Left forelimb (tissue), 1 donor: ENCODE results near the gene LTBP3.

Experiments
- DNase-seq: peaks from one replicate; pipeline ENCODE4 v3.0.0-alpha.2; 2018; ENCODE audit warnings: low spot score

Gene LTBP3

DNA sequence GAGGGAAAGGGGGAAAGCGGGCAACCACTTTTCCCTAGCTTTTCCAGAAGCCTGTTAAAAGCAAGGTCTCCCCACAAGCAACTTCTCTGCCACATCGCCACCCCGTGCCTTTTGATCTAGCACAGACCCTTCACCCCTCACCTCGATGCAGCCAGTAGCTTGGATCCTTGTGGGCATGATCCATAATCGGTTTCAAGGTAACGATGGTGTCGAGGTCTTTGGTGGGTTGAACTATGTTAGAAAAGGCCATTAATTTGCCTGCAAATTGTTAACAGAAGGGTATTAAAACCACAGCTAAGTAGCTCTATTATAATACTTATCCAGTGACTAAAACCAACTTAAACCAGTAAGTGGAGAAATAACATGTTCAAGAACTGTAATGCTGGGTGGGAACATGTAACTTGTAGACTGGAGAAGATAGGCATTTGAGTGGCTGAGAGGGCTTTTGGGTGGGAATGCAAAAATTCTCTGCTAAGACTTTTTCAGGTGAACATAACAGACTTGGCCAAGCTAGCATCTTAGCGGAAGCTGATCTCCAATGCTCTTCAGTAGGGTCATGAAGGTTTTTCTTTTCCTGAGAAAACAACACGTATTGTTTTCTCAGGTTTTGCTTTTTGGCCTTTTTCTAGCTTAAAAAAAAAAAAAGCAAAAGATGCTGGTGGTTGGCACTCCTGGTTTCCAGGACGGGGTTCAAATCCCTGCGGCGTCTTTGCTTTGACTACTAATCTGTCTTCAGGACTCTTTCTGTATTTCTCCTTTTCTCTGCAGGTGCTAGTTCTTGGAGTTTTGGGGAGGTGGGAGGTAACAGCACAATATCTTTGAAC lies 52.5 kb downstream of the LTBP3 start:
- DNase-seq, result no peak

DNA sequence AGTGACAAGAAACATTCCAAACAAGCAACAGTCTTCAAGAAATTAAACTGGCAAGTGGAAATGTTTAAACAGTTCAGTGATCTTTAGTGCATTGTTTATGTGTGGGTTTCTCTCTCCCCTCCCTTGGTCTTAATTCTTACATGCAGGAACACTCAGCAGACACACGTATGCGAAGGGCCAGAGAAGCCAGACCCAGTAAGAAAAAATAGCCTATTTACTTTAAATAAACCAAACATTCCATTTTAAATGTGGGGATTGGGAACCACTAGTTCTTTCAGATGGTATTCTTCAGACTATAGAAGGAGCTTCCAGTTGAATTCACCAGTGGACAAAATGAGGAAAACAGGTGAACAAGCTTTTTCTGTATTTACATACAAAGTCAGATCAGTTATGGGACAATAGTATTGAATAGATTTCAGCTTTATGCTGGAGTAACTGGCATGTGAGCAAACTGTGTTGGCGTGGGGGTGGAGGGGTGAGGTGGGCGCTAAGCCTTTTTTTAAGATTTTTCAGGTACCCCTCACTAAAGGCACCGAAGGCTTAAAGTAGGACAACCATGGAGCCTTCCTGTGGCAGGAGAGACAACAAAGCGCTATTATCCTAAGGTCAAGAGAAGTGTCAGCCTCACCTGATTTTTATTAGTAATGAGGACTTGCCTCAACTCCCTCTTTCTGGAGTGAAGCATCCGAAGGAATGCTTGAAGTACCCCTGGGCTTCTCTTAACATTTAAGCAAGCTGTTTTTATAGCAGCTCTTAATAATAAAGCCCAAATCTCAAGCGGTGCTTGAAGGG lies 53.3 kb downstream of the LTBP3 start:
- DNase-seq, result no peak

DNA sequence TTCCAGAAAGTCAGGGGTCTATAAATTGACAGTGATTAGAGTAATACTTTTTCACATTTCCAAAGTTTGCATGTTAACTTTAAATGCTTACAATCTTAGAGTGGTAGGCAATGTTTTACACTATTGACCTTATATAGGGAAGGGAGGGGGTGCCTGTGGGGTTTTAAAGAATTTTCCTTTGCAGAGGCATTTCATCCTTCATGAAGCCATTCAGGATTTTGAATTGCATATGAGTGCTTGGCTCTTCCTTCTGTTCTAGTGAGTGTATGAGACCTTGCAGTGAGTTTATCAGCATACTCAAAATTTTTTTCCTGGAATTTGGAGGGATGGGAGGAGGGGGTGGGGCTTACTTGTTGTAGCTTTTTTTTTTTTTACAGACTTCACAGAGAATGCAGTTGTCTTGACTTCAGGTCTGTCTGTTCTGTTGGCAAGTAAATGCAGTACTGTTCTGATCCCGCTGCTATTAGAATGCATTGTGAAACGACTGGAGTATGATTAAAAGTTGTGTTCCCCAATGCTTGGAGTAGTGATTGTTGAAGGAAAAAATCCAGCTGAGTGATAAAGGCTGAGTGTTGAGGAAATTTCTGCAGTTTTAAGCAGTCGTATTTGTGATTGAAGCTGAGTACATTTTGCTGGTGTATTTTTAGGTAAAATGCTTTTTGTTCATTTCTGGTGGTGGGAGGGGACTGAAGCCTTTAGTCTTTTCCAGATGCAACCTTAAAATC lies 54.0 kb downstream of the LTBP3 start:
- no peak for DNase-seq

DNA sequence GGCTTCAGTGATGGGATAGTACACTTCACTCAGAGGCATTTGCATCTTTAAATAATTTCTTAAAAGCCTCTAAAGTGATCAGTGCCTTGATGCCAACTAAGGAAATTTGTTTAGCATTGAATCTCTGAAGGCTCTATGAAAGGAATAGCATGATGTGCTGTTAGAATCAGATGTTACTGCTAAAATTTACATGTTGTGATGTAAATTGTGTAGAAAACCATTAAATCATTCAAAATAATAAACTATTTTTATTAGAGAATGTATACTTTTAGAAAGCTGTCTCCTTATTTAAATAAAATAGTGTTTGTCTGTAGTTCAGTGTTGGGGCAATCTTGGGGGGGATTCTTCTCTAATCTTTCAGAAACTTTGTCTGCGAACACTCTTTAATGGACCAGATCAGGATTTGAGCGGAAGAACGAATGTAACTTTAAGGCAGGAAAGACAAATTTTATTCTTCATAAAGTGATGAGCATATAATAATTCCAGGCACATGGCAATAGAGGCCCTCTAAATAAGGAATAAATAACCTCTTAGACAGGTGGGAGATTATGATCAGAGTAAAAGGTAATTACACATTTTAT lies 54.7 kb downstream of the LTBP3 start:
- no peak for DNase-seq

DNA sequence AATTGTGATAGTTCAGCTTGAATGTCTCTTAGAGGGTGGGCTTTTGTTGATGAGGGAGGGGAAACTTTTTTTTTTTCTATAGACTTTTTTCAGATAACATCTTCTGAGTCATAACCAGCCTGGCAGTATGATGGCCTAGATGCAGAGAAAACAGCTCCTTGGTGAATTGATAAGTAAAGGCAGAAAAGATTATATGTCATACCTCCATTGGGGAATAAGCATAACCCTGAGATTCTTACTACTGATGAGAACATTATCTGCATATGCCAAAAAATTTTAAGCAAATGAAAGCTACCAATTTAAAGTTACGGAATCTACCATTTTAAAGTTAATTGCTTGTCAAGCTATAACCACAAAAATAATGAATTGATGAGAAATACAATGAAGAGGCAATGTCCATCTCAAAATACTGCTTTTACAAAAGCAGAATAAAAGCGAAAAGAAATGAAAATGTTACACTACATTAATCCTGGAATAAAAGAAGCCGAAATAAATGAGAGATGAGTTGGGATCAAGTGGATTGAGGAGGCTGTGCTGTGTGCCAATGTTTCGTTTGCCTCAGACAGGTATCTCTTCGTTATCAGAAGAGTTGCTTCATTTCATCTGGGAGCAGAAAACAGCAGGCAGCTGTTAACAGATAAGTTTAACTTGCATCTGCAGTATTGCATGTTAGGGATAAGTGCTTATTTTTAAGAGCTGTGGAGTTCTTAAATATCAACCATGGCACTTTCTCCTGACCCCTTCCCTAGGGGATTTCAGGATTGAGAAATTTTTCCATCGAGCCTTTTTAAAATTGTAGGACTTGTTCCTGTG lies 55.4 kb downstream of the LTBP3 start:
- DNase-seq, result no peak

DNA sequence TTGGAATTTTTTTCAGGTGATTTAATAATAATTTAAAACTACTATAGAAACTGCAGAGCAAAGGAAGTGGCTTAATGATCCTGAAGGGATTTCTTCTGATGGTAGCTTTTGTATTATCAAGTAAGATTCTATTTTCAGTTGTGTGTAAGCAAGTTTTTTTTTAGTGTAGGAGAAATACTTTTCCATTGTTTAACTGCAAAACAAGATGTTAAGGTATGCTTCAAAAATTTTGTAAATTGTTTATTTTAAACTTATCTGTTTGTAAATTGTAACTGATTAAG lies 55.9 kb downstream of the LTBP3 start:
- no peak for DNase-seq

DNA sequence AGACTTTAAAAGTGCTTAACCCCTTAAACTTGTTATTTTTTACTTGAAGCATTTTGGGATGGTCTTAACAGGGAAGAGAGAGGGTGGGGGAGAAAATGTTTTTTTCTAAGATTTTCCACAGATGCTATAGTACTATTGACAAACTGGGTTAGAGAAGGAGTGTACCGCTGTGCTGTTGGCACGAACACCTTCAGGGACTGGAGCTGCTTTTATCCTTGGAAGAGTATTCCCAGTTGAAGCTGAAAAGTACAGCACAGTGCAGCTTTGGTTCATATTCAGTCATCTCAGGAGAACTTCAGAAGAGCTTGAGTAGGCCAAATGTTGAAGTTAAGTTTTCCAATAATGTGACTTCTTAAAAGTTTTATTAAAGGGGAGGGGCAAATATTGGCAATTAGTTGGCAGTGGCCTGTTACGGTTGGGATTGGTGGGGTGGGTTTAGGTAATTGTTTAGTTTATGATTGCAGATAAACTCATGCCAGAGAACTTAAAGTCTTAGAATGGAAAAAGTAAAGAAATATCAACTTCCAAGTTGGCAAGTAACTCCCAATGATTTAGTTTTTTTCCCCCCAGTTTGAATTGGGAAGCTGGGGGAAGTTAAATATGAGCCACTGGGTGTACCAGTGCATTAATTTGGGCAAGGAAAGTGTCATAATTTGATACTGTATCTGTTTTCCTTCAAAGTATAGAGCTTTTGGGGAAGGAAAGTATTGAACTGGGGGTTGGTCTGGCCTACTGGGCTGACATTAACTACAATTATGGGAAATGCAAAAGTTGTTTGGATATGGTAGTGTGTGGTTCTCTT lies 56.5 kb downstream of the LTBP3 start:
- no peak for DNase-seq

DNA sequence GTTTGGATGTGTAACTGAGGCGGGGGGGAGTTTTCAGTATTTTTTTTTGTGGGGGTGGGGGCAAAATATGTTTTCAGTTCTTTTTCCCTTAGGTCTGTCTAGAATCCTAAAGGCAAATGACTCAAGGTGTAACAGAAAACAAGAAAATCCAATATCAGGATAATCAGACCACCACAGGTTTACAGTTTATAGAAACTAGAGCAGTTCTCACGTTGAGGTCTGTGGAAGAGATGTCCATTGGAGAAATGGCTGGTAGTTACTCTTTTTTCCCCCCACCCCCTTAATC lies 57.0 kb downstream of the LTBP3 start:
- no peak for DNase-seq

DNA sequence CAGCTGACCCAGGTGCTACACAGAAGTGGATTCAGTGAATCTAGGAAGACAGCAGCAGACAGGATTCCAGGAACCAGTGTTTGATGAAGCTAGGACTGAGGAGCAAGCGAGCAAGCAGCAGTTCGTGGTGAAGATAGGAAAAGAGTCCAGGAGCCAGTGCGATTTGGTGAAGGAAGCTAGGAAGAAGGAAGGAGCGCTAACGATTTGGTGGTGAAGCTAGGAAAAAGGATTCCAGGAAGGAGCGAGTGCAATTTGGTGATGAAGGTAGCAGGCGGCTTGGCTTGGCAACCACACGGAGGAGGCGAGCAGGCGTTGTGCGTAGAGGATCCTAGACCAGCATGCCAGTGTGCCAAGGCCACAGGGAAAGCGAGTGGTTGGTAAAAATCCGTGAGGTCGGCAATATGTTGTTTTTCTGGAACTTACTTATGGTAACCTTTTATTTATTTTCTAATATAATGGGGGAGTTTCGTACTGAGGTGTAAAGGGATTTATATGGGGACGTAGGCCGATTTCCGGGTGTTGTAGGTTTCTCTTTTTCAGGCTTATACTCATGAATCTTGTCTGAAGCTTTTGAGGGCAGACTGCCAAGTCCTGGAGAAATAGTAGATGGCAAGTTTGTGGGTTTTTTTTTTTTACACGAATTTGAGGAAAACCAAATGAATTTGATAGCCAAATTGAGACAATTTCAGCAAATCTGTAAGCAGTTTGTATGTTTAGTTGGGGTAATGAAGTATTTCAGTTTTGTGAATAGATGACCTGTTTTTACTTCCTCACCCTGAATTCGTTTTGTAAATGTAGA lies 57.6 kb downstream of the LTBP3 start:
- peak; percentile 78 for DNase-seq

DNA sequence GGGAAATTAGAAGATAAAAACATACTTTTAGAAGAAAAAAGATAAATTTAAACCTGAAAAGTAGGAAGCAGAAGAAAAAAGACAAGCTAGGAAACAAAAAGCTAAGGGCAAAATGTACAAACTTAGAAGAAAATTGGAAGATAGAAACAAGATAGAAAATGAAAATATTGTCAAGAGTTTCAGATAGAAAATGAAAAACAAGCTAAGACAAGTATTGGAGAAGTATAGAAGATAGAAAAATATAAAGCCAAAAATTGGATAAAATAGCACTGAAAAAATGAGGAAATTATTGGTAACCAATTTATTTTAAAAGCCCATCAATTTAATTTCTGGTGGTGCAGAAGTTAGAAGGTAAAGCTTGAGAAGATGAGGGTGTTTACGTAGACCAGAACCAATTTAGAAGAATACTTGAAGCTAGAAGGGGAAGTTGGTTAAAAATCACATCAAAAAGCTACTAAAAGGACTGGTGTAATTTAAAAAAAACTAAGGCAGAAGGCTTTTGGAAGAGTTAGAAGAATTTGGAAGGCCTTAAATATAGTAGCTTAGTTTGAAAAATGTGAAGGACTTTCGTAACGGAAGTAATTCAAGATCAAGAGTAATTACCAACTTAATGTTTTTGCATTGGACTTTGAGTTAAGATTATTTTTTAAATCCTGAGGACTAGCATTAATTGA lies 58.3 kb downstream of the LTBP3 start:
- DNase-seq, result no peak

DNA sequence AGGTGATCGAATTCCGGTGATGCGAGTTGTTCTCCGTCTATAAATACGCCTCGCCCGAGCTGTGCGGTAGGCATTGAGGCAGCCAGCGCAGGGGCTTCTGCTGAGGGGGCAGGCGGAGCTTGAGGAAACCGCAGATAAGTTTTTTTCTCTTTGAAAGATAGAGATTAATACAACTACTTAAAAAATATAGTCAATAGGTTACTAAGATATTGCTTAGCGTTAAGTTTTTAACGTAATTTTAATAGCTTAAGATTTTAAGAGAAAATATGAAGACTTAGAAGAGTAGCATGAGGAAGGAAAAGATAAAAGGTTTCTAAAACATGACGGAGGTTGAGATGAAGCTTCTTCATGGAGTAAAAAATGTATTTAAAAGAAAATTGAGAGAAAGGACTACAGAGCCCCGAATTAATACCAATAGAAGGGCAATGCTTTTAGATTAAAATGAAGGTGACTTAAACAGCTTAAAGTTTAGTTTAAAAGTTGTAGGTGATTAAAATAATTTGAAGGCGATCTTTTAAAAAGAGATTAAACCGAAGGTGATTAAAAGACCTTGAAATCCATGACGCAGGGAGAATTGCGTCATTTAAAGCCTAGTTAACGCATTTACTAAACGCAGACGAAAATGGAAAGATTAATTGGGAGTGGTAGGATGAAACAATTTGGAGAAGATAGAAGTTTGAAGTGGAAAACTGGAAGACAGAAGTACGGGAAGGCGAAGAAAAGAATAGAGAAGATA lies 59.0 kb downstream of the LTBP3 start, which contains the start of gene MALAT1:
Gene MALAT1 (plus strand): TSS at position 69 of the 736 bp plus-strand sequence.
- DNase-seq, result peak; percentile 96

DNA sequence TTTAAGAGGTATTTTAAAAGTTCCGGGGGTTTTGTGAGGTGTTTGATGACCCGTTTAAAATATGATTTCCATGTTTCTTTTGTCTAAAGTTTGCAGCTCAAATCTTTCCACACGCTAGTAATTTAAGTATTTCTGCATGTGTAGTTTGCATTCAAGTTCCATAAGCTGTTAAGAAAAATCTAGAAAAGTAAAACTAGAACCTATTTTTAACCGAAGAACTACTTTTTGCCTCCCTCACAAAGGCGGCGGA lies 59.5 kb downstream of the LTBP3 start:
- DNase-seq, result no peak

DNA sequence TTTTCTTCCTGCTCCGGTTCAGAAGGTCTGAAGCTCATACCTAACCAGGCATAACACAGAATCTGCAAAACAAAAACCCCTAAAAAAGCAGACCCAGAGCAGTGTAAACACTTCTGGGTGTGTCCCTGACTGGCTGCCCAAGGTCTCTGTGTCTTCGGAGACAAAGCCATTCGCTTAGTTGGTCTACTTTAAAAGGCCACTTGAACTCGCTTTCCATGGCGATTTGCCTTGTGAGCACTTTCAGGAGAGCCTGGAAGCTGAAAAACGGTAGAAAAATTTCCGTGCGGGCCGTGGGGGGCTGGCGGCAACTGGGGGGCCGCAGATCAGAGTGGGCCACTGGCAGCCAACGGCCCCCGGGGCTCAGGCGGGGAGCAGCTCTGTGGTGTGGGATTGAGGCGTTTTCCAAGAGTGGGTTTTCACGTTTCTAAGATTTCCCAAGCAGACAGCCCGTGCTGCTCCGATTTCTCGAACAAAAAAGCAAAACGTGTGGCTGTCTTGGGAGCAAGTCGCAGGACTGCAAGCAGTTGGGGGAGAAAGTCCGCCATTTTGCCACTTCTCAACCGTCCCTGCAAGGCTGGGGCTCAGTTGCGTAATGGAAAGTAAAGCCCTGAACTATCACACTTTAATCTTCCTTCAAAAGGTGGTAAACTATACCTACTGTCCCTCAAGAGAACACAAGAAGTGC lies 60.0 kb downstream of the LTBP3 start:
- DNase-seq, result peak; percentile 86

DNA sequence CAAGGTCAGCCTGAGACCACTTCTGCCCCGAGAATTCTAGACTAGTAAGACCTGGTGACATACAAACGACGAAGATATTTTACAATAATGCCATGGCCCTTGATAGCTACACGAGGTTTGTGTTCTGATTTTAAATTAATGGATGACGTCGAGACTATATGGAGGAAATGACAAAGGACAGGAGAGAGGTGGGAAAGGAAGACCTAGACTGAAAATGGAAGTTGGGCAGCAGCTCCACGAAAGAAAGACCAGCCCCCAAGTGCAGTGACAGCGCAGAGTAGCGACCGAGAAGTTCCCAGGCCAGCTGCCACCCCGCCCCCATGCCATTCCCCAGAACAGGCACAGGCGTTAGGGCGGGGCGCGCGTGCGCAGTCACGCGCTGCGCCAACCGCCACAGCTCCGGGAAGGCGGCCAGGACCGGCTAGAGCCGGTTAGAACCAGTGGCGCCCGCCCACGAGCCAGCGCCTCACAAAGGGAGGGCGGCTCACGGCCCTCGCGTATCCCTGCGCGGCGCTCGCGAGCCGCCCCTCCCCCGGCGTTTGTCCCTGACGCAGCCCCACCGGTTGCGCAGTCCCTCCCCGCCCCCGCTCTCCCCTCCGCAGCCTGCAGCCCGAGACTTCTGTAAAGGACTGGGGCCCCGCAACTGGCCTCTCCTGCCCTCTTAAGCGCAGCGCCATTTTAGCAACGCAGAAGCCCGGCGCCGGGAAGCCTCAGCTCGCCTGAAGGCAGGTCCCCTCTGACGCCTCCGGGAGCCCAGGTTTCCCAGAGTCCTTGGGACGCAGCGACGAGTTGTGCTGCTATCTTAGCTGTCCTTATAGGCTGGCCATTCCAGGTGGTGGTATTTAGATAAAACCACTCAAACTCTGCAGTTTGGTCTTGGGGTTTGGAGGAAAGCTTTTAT lies 60.8 kb downstream of the LTBP3 start:
- peak; percentile 100 for DNase-seq

DNA sequence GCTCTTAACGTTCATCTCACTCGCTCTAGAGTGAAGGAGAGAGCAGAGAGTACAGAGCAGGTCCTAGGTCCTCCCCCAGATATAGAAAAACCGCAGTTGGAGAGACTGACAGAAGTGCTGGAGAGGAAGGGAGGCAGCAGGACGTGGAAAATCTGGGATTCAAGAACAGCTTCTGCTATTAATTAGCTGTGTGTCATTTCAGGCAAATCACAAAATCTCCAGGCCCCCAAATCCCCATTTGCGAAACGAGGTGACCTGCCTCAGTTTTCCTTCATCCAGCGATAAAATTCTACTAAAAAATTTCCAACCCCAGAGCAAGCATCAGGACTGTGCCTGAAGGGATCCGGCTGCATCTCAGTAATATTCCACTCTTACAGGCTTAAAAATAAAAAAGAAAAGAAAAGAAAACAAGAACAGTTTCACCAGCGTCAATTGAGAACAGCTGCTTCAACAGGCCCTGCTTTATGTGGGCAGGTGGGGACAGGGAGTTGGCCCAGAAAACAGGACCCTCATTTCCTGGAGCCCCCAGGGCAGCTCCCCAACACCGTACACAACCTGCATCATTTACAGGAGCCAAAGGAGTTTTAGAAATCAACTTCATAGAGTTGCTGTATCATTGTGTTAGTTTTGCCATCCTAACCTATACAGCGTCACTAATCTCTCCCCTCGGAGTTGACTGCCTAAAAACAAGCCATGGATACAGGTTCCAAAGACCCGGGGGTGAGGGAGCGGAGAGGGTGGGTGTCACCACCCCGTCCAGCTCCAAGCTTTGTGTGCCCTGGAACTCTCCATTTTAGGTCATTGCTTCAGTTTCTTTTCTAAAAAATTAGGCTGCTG lies 61.6 kb downstream of the LTBP3 start:
- DNase-seq, result no peak

DNA sequence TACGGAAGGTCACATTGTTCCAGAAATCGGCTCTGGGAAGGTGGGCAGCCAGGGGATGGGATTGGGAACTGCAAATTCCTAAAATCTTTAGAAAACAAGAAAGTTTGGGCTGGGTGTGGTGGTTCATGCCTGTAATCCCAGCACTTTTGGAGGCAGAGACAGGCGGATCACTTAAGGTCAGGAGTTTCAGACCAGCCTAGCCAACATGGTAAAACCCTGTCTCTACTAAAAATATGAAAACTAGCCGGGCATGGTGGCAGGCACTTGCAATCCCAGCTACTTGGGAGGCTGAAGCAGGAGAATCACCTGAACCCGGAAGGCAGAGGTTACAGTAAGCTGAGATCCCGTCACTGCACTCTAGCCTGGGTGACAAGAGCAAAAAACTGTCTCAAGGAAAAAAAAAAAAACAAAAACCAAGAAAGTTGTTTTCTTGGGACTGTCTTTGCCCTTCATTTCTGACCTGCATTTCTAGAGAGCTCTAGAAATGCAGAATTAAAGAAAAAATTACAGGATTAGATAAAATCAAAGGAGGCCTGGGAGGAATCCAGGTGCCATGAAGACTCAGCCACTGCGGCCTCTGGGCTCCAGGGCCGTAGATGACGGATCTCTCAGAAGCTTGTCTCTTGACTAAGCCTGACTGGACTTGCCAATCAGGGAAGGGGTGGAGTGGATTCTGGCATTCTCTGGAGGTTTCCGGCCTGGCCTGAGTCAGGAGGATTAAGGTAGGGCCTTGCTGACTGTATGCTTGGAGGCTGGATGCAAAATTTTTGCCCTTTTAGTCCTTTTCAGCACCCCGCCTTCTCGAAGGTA lies 64.6 kb downstream of the LTBP3 start:
- DNase-seq, result no peak
